Tibial nerve (tissue), 4 donors: Measurements from ENCODE around the gene HAUS7. TPM values are rescaled to one million over a fixed set of nuclear protein-coding genes. Genes with fewer than 3 reads are reported as not detected.
A peak's percentile ranks its signal among the peaks of the same experiment; 100 is the strongest.

Source experiments
- DNase-seq, 2 donors: peaks; one replicate each; pipeline ENCODE4 v3.0.0-alpha.2; 2019; ENCODE audit warnings: low spot score in 2 of 2
- H3K27ac ChIP-seq, 4 donors: fragments of 200-600 bp; sonication (generic) in 3 of 4; one replicate each; pipeline ENCODE4 v1.5.1; 2017 to 2019; ENCODE audit warnings: mild to moderate bottlenecking in 1 of 4
- H3K27me3 ChIP-seq, 2 donors: fragments of 200-600 bp; sonication (generic) in 1 of 2; one replicate each; pipeline versions ENCODE4 v1.5.1 to v1.6.0; 2017 to 2019
- H3K36me3 ChIP-seq, 3 donors: fragments of 200-600 bp; sonication (generic); one replicate each; pipeline ENCODE4 v1.5.1; 2018 to 2019
- H3K4me1 ChIP-seq, 4 donors: fragments of 200-600 bp; sonication (generic) in 3 of 4; one replicate each; pipeline ENCODE4 v1.5.1; 2017 to 2019
- H3K4me3 ChIP-seq, 4 donors: fragments of 200-600 bp; sonication (generic) in 3 of 4; one replicate each; pipeline ENCODE4 v1.5.1; 2017 to 2019; ENCODE audit warnings: mild to moderate bottlenecking in 1 of 4, moderate library complexity in 1 of 4
- H3K9me3 ChIP-seq, 4 donors: fragments of 200-600 bp; sonication (generic) in 3 of 4; one replicate each; pipeline ENCODE4 v1.5.1; 2017 to 2019
- EP300 ChIP-seq, 2 donors: sonication (generic); formaldehyde crosslinking; IDR thresholded peaks; one replicate each; pipeline ENCODE4 v1.6.1; 2017; ENCODE audit warnings: antibody characterized with exemption in 2 of 2, mild to moderate bottlenecking in 1 of 2
- POLR2A ChIP-seq, 2 donors: fragments of 450-650 bp; IDR thresholded peaks; one replicate each; pipeline ENCODE4 v1.6.1; 2017; ENCODE audit warnings: antibody characterized with exemption in 2 of 2, mild to moderate bottlenecking in 2 of 2, moderate library complexity in 2 of 2
- WGBS, 2 donors: methylation state at CpG; one replicate each; pipeline ENCODE4 v1.1.5; 2018; 5-methylcytosine and 5-hydroxymethylcytosine counted together
- total RNA-seq, 4 donors: library from RNA; depleted of rRNA; stranded (reverse); fragments of >200 nt; gene quantifications; one replicate each; pipeline ENCODE4 v1.1.0, GENCODE V29; 2016
- TF ChIP-seq, protein P1 (sequence below), 5 experiments: fragments of 200-600 bp in 3 of 5; fragments of 450-650 bp in 2 of 5; sonication (generic) in 3 of 5; IDR thresholded peaks; one replicate each; pipeline ENCODE4 v1.5.1; 2016 to 2019; ENCODE audit warnings: antibody characterized with exemption in 5 of 5, mild to moderate bottlenecking in 3 of 5, moderate library complexity in 2 of 5

Gene HAUS7
- total RNA-seq, 4 donors from 2014 or later, result 27.8 to 79.8 (median 30.6) TPM

GRCh38 chrX:153486171-153486570, 15.8 kb upstream of the HAUS7 start:
- Histone ChIP-seq H3K4me3 (no peak overlapping the region), H3K27me3 (no peaks in the 10 kb centered on the region), H3K27ac (no peak overlapping the region), H3K36me3 (no peaks in the 10 kb centered on the region), H3K9me3 (no peaks in the 10 kb centered on the region), H3K4me1 (peaks cover 0 to 22% (median 7%) of the 10 kb centered on the region in 4 donors)
- TF ChIP-seq POLR2A (IDR thresholded peaks at IDR 0.05) (no peak), EP300 (IDR thresholded peaks at IDR 0.05) (no peak)
- TF ChIP-seq, protein P1, sequence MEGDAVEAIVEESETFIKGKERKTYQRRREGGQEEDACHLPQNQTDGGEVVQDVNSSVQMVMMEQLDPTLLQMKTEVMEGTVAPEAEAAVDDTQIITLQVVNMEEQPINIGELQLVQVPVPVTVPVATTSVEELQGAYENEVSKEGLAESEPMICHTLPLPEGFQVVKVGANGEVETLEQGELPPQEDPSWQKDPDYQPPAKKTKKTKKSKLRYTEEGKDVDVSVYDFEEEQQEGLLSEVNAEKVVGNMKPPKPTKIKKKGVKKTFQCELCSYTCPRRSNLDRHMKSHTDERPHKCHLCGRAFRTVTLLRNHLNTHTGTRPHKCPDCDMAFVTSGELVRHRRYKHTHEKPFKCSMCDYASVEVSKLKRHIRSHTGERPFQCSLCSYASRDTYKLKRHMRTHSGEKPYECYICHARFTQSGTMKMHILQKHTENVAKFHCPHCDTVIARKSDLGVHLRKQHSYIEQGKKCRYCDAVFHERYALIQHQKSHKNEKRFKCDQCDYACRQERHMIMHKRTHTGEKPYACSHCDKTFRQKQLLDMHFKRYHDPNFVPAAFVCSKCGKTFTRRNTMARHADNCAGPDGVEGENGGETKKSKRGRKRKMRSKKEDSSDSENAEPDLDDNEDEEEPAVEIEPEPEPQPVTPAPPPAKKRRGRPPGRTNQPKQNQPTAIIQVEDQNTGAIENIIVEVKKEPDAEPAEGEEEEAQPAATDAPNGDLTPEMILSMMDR (IDR thresholded peaks at IDR 0.05), result no peak
- 80% methylated on average over 9 of the region's 10 CpGs; no CpG with 5 or more reads in 1 of the 2 donors for WGBS, 2 donors
- DNase-seq, result no peak

- TF ChIP-seq, protein P1 (IDR thresholded peaks at IDR 0.05), result no peak
- TF ChIP-seq EP300 (IDR thresholded peaks at IDR 0.05) (no peak), POLR2A (IDR thresholded peaks at IDR 0.05) (no peak)
- H3K27ac ChIP-seq, result no peak overlapping the region
- H3K36me3 ChIP-seq, result no peaks in the 10 kb centered on the region
- H3K4me3 ChIP-seq, result no peak overlapping the region
- no peaks in the 10 kb centered on the region for H3K27me3 ChIP-seq
- DNase-seq, result no peak
- WGBS, 2 donors, result 60 to 88% methylated on average over 1 to 30 of the region's 30 CpGs
- no peaks in the 10 kb centered on the region for H3K9me3 ChIP-seq
- peaks cover 0 to 22% (median 7%) of the 10 kb centered on the region in 4 donors for H3K4me1 ChIP-seq
These were observed 15.2 kb upstream of the HAUS7 start for GRCh38 chrX:153485396-153486080.

DNA sequence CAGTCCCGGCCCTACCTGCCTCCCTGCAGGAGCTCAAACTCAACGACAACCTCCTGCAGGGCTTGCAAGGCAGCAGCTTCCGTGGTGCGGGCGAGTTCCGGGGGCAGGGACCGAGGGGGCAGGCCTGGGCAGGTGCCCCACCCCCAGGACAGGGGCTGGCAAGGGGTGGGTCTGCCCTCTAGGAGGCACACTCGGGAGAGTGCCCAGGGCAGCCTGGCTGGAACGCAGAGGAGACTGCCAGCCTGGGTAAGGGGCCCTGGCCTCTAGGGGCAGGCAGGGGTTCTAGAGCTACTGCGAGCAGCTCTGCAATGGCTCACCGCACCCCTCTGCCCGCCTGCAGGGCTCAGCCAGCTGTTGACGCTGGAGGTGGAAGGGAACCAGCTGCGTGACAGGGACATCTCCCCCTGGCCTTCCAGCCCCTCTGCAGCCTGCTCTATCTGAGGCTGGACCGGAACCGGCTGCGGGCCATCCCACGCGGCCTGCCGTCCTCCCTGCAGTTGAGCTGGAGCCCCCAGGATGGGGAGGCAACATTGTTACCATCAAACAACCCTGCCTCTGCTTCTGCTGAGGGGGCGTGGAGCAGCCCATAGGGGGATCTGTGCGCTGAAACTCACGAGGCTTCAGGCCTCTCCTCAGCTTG, 12.1 kb upstream of the HAUS7 start:
- Histone ChIP-seq H3K27me3 (no peaks in the 10 kb centered on the region), H3K27ac (no peak overlapping the region)
- TF ChIP-seq, protein P1 (IDR thresholded peaks at IDR 0.05), result no peak
- TF ChIP-seq POLR2A (IDR thresholded peaks at IDR 0.05), result no peak
- no peak for TF ChIP-seq EP300 (IDR thresholded peaks at IDR 0.05)

GRCh38 chrX:153481043-153481442, 10.7 kb upstream of the HAUS7 start:
- TF ChIP-seq EP300 (IDR thresholded peaks at IDR 0.05) (no peak), POLR2A (IDR thresholded peaks at IDR 0.05) (no peak)
- TF ChIP-seq, protein P1 (IDR thresholded peaks at IDR 0.05), result no peak

More for the DNA sequence above, 12.1 kb upstream of the HAUS7 start:
- no peak for DNase-seq
- H3K9me3 ChIP-seq, result no peaks in the 10 kb centered on the region
- H3K4me1 ChIP-seq, result peaks cover 0 to 28% (median under 1%) of the 10 kb centered on the region in 4 donors
- no peaks in the 10 kb centered on the region for H3K36me3 ChIP-seq
- no peak overlapping the region for H3K4me3 ChIP-seq
- WGBS, 2 donors, result 90% methylated on average over 23 of the region's 23 CpGs; no CpG with 5 or more reads in 1 of the 2 donors

GRCh38 chrX:153478746-153479145, 8.4 kb upstream of the HAUS7 start:
- no peak overlapping the region for H3K4me3 ChIP-seq
- TF ChIP-seq, protein P1 (IDR thresholded peaks at IDR 0.05), result no peak
- TF ChIP-seq EP300 (IDR thresholded peaks at IDR 0.05) (no peak), POLR2A (IDR thresholded peaks at IDR 0.05) (no peak)
- peaks cover 0 to 57% (median 2%) of the 10 kb centered on the region in 4 donors for H3K4me1 ChIP-seq
- H3K27ac ChIP-seq, result peak overlapping the region in 2 of 4 donors; percentile 38 to 75
- no peak for DNase-seq
- H3K27me3 ChIP-seq, result no peaks in the 10 kb centered on the region
- H3K9me3 ChIP-seq, result no peaks in the 10 kb centered on the region
- 42 to 75% methylated on average over 4 to 7 of the region's 16 CpGs for WGBS, 2 donors
- no peaks in the 10 kb centered on the region for H3K36me3 ChIP-seq

More at GRCh38 chrX:153481043-153481442, 10.7 kb upstream of the HAUS7 start:
- no peaks in the 10 kb centered on the region for H3K36me3 ChIP-seq
- WGBS, 2 donors, result 92% methylated on average over 13 of the region's 13 CpGs; no CpG with 5 or more reads in 1 of the 2 donors
- DNase-seq, result no peak
- peaks cover 0 to 38% (median 2%) of the 10 kb centered on the region in 4 donors for H3K4me1 ChIP-seq
- no peak overlapping the region for H3K4me3 ChIP-seq
- H3K27ac ChIP-seq, result no peak overlapping the region
- no peaks in the 10 kb centered on the region for H3K27me3 ChIP-seq
- H3K9me3 ChIP-seq, result no peaks in the 10 kb centered on the region
